Muscle of back (tissue), 11 donors: Measurements from ENCODE around the gene TC2N. TPM values are rescaled to one million over a fixed set of nuclear protein-coding genes. Genes with fewer than 3 reads are reported as not detected.
"Not testable (repeated sequence)": the region's sequence is repeated elsewhere in the genome, so short reads cannot be mapped to it uniquely, and the experiment has no call there.

ENCODE experiments used
- DNase-seq, 3 donors: peaks; one replicate each; pipeline versions ENCODE4 v3.0.0 to v3.0.0-alpha.2; 2013
- polyA plus RNA-seq, 10 donors: library from polyadenylated mRNA; unstranded; fragments of 120-200 nt; gene quantifications; one replicate each; pipeline ENCODE4 v1.2.1, GENCODE V29; 2013; ENCODE audit not compliant: insufficient read length in 10 of 10

Gene TC2N
- polyA plus RNA-seq, 10 donors: 1.5 to 12.5 (median 5.3) TPM

- DNase-seq: no peak
These were observed 32.0 kb downstream of the TC2N start for GRCh38 chr14:91835197-91835919.

GRCh38 chr14:91834571-91834970 lies 32.8 kb downstream of the TC2N start:
- no peak for DNase-seq

- DNase-seq: no peak
These were observed 36.0 kb downstream of the TC2N start for GRCh38 chr14:91831337-91831736.

GRCh38 chr14:91830777-91831176 lies 36.6 kb downstream of the TC2N start:
- no peak for DNase-seq

GRCh38 chr14:91829511-91829910 lies 37.8 kb downstream of the TC2N start:
- DNase-seq: no peak

DNA sequence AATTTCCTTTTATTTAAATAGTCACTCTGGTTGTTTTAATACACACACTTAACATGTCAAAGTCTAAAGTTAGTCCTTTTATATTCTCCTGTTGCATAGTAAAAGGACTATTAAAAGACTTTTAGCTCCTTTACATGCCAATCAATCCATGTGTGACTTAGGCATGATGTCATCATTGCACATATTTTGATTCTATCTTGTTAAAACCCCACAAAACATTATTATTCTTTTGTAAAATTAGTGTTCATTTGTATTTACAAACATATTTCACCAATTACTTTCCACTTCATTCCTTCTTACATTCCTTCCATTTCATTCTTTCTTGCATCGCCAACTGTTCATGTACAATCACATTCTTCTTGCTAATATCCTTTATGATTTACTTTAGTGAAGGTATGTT lies 39.6 kb downstream of the TC2N start:
- no peak for DNase-seq

DNA sequence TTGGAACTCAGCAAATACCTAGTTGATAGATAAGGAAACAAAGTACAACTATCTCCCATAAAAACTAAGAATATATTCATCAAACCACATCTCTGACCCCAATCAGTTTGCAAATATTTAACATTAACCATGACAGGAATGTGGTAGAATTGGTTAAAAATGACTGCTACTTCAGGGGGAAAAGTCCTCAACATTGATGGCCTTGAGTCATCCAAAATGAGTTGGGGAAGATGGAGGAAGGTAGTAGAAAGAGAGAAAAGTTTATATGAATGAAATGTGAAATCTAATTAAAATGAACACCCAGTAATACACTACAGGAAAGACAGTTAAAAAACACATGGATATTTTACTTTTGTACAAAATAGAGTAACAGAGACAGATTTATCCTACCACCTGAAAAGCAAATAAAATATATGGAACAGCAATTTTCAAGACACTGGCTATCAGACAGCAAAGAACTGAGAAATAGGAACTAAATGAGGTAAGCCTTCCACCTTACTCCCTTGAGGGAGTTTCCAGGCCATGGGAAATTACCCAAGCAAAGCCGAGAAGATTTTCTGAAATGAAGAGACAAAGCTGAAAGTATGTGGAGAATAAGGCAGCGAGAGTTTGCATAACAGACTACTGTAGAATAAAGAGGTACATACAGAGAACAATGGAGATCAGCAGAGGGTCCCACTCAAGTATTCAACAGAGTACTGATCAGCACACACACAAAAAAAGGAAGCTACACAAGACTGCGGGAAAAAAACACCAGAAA lies 49.6 kb downstream of the TC2N start:
- DNase-seq: no peak

GRCh38 chr14:91814317-91814716 lies 53.0 kb downstream of the TC2N start:
- DNase-seq: no peak

- DNase-seq: no peak
These were observed 56.6 kb downstream of the TC2N start for GRCh38 chr14:91810699-91811098.

- no peak for DNase-seq
These were observed 60.6 kb downstream of the TC2N start for GRCh38 chr14:91806716-91807115.

GRCh38 chr14:91806094-91806493 lies 61.2 kb downstream of the TC2N start:
- DNase-seq: not testable (repeated sequence)

DNA sequence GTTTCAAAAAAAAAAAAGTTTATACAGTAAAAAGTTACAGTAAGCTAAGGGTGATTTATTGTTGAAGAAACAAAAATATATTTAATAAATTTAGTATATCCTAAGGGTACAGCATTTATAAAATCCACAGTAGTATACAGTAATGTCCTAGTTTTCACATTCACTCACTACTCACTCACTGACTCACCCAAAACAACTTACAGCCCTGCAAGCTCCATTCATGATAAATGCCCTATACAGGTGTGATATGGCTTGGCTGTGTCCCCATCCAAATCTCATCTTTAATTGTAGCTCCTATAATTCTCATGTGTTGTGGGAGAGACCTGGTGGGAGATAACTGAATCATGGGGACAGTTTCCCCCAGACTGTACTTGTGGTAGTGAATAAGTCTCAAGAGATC lies 61.7 kb downstream of the TC2N start:
- no peak for DNase-seq

GRCh38 chr14:91801358-91801757 lies 66.0 kb downstream of the TC2N start:
- DNase-seq: no peak

DNA sequence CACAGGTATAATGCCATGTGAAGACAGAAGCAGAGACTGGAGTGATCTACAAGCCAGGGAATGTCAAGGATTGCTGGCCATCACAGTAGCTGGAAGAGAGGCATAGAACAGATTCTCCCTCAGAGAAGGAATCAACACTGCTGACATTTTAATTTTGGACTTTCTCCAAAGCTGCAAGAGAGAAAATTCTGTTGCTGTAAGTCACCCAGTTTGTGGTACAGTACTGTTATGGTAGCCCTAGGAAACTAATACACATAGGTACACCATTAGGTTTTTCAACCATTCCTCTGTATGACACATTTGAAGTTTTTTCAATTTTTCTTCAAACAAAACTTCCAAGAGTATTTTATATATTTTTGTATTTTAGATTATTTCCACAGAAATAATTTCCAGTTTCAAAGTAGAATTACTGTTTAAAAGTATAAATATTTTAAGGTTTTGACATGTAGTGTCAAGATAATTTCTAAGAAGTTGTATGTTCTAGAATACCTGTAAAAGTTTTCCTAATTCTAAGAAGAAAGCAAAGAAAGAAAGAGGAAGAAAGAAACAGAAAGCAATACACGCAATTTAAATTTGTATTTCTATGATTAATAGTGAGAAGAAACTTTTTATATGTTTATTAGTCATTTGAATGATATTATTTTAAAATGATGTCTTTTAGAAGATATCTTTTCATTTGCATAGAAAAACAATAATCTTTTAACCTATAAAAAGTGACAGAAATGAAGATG lies 70.6 kb downstream of the TC2N start:
- peak in 1 of 3 donors; percentile 7 for DNase-seq

DNA sequence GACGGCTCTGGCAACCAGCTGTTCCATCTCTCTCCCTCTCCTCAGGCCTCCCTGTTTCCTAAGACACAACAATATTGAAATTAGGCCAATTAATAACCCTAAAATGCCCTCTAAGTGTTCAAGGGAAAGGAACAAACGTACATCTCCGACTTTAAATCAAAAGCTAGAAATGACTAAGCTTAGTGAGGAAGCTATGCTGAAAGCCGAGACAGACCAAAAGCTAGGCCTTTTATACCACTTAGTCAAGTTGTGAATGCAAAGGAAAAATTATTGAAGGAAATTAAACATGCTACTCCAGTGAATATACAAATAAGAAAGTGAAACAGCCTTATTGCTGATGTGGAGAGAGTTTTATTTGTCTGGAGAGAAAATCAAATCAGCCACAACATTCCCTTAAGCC lies 73.6 kb downstream of the TC2N start:
- no peak for DNase-seq

DNA sequence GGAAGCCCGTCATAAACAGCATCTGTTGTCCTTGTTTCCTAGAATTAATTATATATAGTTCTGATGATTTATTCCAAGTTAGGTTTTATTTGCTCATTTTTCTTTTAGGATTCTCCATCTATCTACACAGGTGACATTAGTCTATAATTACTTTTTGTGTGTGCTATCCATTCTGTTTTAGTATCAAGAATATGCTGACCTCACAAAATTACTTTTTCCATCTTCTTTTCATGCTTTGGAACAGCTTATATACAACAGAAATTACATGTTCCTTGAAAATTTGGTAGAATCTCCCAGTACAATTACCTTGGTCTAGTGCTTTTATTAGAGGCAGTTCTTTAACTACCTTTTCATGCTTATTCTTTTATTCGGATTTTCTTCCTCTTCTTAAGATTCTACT lies 81.1 kb downstream of the TC2N start:
- DNase-seq: no peak

DNA sequence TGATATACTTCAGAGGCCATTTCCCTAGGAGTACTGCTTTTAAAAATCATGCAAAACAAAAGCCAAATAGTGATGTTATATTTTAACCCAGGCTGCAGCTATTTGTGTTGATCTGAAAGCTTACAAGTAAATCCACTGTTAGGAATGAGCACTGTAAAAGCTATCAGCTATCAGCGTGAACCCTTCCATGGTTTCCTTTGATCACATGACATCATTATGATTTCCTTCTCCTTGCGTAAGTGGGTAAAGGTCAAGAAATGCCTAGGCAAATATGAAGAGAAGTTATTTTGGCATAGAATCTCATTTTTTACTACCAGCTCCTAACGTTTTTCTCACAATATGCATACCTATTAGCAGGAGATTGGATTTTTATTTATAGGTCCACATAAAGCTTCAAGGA lies 86.9 kb downstream of the TC2N start:
- DNase-seq: no peak

GRCh38 chr14:91778217-91778616 lies 89.1 kb downstream of the TC2N start:
- no peak for DNase-seq

DNA sequence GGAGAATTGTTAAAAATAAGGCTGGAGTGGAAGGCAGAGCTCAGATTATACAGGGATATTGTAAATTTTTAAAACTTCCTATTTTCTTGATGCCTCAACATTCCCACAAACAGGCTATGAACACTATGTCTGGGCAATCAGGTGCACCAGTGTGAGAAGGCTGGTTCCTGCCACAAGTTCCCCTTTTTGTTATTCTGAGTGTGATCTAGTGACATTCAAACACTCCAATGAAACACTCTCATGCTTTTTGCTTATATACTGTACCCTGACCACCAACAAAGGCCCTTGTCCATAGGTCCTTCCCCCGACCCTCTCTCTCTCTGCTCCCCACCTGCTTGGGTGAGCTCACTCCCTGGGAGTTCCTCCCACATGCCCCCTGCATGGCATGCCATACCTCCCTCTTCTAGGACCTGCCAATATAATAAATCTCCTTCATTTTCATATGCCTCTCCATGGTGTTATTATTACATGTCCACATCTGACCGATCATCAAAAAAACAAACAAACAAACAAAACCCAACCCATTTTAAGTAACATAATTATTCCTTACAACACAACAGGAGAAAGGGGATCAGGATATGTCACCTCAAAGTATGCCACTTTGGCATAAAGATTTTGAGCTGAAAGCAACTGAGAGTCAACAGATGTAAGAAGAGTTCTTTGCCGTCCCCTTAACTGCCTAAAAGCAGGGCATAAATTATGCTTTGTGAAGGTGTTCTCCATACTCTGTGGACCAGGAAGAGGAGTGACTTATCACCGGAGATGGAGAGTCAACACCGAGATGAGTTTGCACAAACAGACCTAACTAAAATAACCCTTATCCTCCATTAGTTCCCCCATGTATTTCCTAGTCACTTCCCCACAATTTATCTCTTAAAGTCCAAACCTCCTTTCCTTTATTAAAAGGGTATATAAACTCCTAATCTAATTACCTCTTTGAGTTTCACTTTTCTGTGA lies 92.9 kb downstream of the TC2N start:
- DNase-seq: no peak

DNA sequence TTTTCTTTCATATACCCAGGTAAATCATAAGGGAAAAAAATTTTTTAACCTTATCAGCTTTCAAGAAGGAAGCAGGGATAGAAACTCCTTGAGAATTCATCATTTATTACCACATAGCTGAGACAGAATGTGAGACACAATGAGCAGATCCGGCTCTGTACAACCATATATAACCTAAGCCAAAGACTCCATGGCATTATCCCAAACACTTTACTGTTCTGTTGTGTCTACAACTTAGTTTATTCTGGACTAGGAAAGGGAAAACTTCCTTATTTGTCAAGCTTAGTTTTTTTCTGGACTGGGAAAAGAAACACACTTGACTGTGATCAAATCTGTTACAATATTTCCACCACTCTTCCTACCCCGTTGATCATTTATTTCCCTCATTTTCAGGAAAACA lies 97.2 kb downstream of the TC2N start:
- peak in 2 of 3 donors; percentile 1 to 11 for DNase-seq

DNA sequence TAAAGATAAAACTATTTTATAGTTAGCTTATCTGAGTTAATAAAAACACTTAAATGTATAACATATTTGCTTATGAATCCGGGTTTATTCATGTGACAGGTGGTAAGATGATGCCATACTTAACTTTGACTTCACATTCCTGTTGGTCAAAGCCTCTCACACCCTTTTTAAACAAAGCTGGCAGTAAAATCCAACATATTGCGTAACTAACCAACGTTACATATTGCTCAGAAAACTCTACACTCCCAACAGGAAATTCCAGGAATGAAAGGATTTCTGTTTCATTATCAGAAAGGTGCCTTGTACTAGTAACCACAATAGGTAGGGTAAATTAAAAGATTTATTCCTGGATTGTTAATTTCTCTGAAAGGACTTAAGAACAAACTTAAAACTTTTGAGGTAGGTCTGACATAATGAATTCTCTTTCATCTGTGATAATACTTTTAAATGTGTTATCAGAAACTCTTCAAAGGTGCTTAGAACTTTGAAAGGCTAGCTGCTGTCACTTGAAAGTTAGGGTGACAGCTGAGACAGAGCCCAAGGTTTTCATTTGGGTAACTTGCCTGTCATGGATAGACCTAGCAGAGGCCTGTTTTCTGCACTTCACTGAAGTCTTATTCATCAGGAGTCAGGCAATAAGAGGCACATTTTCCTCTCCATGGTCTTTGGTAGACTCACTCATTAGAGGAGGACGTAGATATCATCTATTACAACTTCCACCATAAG lies 111.6 kb downstream of the TC2N start:
- DNase-seq: no peak
